Activated CD4-positive, alpha-beta memory T cell treated with anti-CD3 and anti-CD28 coated beads for 36 hours (primary cell): ENCODE results near the gene WNT3. TPM values are rescaled to one million over a fixed set of nuclear protein-coding genes. Genes with fewer than 3 reads are reported as not detected.
"Not testable (repeated sequence)": the region's sequence is repeated elsewhere in the genome, so short reads cannot be mapped to it uniquely, and the experiment has no call there.

Experiments used
- CTCF ChIA-PET: fragments of 350-600 bp; sonication (Branson Sonifier 250); formaldehyde crosslinking; loops from one replicate; lab custom pipeline; 2021; ENCODE audit warnings: antibody characterized with exemption, inconsistent platforms; lab: Charles Lee
- POLR2A ChIA-PET: fragments of 350-600 bp; sonication (Branson Sonifier 250); formaldehyde crosslinking; loops from one replicate; lab custom pipeline; 2021; ENCODE audit warnings: antibody characterized with exemption; lab: Charles Lee
- DNase-seq: peaks from one replicate; pipeline ENCODE4 v3.0.0-alpha.2; 2020
- H3K27ac Mint-ChIP-seq: one replicate; pipeline ENCODE4 v1.8.0; 2021; ENCODE audit warnings: mixed read lengths
- H3K27me3 Mint-ChIP-seq: one replicate; pipeline ENCODE4 v1.8.0; 2021; ENCODE audit warnings: mixed read lengths
- H3K36me3 Mint-ChIP-seq: one replicate; pipeline ENCODE4 v1.8.0; 2021; ENCODE audit warnings: mixed read lengths
- H3K4me1 Mint-ChIP-seq: one replicate; pipeline ENCODE4 v1.8.0; 2021; ENCODE audit warnings: low read depth, mixed read lengths
- H3K4me3 Mint-ChIP-seq: one replicate; pipeline ENCODE4 v1.8.0; 2021; ENCODE audit warnings: mild to moderate bottlenecking, mixed read lengths
- H3K9me3 Mint-ChIP-seq: one replicate; pipeline ENCODE4 v1.8.0; 2021; ENCODE audit warnings: mixed read lengths
- intact Hi-C: fragments of 100-400 bp; cut with micrococcal nuclease; formaldehyde crosslinking; loops from one replicate; pipeline ENCODE4 v1.15.1; 2023
- total RNA-seq, 2 experiments: library from RNA; stranded (reverse); gene quantifications; one replicate each; pipeline ENCODE4 v1.2.3, GENCODE V29; 2021

The WNT3 gene
- total RNA-seq, 2 experiments from 2014 or later: 0.12 to 0.19 TPM

DNA sequence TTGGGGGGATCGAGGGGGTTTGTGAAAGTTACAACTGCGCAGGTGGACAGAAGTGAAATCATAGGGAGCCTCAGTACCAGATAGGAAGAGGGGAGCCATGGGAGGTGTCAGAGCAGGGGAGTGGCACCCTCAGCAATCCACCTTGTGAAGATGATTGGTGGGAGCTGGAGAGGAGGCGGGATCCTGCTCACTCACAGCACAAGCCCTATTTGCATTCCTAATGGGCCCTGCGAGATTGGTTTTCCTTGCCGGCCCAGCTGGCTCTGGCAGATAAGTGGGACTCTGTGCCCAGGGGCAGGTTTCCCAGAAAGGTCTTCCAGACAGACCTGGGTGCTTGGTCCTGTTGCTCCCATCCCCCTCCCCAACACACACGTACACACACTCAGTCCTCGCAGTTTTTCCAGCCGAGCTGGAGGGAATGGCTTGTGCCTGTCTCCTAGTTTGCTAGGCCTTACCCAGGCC lies 9.4 kb downstream of the WNT3 start:
- Mint-ChIP-seq H3K9me3 (no peaks in the 10 kb centered on the region), H3K4me1 (no peaks in the 10 kb centered on the region), H3K36me3 (no peaks in the 10 kb centered on the region), H3K27me3 (peaks cover 27% of the 10 kb centered on the region), H3K27ac (no peak overlapping the region), H3K4me3 (no peak overlapping the region)
- no peak for DNase-seq
- ChIA-PET CTCF (interaction anchor here (1.3 kb wide), 1 partner anchor 26 kb away, joined by 3 read pairs; no protein-coding TSS in a partner anchor), POLR2A (no interaction called here)
- intact Hi-C loops: no loop called here

DNA sequence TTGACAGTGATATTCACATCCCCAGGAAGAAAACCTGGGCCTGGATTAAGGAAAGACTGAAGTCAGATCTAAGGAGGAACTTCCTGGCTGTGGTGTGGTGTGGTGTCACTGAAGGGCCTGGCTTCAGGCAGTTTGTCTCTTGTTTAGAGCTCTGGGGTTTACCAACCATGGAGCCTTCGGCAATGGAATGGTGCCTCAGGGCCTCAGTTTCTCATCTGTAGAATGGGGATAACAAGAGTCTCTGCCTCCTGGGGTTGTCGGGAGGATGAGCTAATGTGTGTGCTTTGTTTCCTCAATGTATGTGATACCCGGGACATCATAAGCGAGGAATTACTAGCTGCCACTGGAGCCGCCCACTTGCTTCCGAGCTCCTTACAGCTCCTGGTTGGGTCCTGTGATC lies 12.7 kb downstream of the WNT3 start:
- ChIA-PET POLR2A (no interaction called here), CTCF (interaction anchor here (1.2 kb wide), 1 partner anchor 30 kb away, joined by 3 read pairs; no protein-coding TSS in a partner anchor)
- Mint-ChIP-seq H3K4me1 (no peaks in the 10 kb centered on the region), H3K9me3 (no peaks in the 10 kb centered on the region), H3K27ac (no peak overlapping the region), H3K27me3 (peaks cover 4% of the 10 kb centered on the region), H3K36me3 (no peaks in the 10 kb centered on the region), H3K4me3 (no peak overlapping the region)
- no peak for DNase-seq
- intact Hi-C loops: no loop called here

DNA sequence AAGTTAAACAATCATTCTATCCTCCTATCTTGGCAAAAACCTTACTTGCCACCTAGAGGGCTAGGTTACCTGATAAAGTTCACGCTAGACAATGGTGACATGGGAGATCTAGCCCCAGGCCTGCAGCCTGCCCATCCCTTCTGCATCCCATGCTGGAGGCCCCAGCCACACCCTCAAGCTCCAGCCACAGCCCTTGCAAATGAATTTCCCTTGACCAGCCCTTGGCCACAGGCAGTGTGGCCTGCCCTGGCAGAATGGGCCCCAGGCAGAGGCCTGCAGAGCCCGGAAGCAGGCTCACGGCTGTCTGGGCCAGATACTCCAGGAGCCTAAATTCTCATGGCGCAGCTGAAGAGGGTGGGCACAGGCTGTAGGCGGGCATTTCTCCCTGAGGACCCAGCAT lies 14.9 kb downstream of the WNT3 start:
- no peaks in the 10 kb centered on the region for H3K9me3 Mint-ChIP-seq
- intact Hi-C loops: no loop called here
- peaks cover 4% of the 10 kb centered on the region for H3K27me3 Mint-ChIP-seq
- ChIA-PET CTCF (no interaction called here), POLR2A (no interaction called here)
- H3K4me3 Mint-ChIP-seq: no peak overlapping the region
- H3K36me3 Mint-ChIP-seq: no peaks in the 10 kb centered on the region
- H3K4me1 Mint-ChIP-seq: no peaks in the 10 kb centered on the region
- H3K27ac Mint-ChIP-seq: no peak overlapping the region
- DNase-seq: no peak

DNA sequence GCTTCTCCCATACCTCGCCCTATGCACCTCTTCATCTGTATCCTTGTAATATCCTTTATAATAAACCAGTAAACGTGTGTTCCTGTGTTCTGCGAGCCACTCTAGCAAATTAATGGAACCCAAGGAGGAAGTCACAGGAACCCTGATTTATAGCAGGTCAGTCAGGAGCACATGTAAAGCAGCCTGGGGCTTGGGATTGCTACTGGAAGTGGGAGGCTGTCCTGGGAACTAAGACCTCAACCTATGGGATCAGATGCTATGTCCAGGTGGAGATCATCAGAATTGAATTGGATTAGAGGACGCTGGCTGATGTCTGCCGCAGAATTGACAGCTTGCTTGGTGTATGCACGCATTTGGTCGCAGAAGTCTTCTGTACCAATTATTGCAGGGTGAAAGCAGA lies 15.7 kb downstream of the WNT3 start:
- DNase-seq: no peak
- intact Hi-C loops: no loop called here
- Mint-ChIP-seq H3K9me3 (no peaks in the 10 kb centered on the region), H3K4me1 (no peaks in the 10 kb centered on the region), H3K27me3 (peaks cover 4% of the 10 kb centered on the region), H3K36me3 (no peaks in the 10 kb centered on the region), H3K27ac (no peak overlapping the region), H3K4me3 (no peak overlapping the region)
- CTCF ChIA-PET: interaction anchor here (1.6 kb wide), 1 partner anchor 33 kb away, joined by 3 read pairs; no protein-coding TSS in a partner anchor
- POLR2A ChIA-PET: no interaction called here

DNA sequence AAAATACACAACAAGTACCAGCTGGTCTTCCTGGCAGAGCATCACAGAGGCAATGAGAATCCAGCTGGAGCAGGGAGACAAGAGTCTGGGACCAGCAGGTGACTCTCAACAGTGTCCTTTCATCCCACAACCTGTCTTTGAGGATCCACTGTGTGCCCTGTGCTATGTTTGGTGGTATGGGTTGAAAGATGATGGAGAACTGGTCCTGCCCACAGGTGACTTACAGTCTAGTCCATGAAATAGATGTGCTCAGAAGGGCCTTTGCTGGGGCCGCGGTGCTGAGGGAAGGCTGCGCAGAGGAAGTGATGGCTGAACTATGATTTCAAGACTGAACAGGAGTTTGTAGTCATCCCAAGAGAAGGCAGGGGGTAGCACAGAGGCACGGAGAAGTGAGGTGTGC lies 17.9 kb downstream of the WNT3 start:
- intact Hi-C loops: no loop called here
- H3K9me3 Mint-ChIP-seq: no peaks in the 10 kb centered on the region
- peaks cover 10% of the 10 kb centered on the region for H3K27me3 Mint-ChIP-seq
- H3K4me1 Mint-ChIP-seq: no peaks in the 10 kb centered on the region
- POLR2A ChIA-PET: no interaction called here
- H3K36me3 Mint-ChIP-seq: no peaks in the 10 kb centered on the region
- no peak for DNase-seq
- H3K4me3 Mint-ChIP-seq: no peak overlapping the region
- H3K27ac Mint-ChIP-seq: no peak overlapping the region
- CTCF ChIA-PET: no interaction called here

DNA sequence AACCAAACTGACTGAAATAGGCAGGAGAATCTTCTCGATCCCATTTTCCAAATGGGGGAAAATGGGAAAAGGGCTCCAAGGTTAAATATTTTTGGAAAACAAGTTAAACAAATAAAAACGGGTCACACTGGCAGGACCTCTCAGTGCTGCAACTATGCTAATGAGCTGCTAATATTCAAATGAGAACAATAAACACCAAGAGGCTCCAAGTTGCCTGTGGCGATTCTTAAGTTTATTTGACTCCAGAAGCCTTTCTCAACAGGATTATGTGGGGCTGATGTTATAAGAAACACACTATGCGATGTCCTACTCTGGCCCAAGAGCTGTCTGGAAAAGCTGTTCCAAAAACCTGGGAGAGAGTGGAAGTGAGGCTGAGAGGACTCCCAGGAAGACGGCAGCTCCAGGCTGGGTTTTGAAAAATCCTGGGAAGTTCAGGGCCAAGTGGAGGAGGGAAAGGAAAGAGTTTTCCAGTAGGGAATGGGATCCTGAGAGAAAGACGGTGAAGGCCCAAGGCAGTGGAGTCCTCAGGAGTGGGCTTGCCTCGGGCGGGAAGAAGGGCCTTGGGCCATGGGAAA lies 21.4 kb downstream of the WNT3 start:
- H3K27me3 Mint-ChIP-seq: peaks cover 11% of the 10 kb centered on the region
- POLR2A ChIA-PET: no interaction called here
- H3K36me3 Mint-ChIP-seq: no peaks in the 10 kb centered on the region
- H3K9me3 Mint-ChIP-seq: no peaks in the 10 kb centered on the region
- H3K27ac Mint-ChIP-seq: no peak overlapping the region
- intact Hi-C loops: no loop called here
- H3K4me1 Mint-ChIP-seq: no peaks in the 10 kb centered on the region
- DNase-seq: no peak
- CTCF ChIA-PET: interaction anchor here (0.5 to 1.5 kb wide), 2 partner anchors 44 to 144 kb away, joined by 3 read pairs; no protein-coding TSS in a partner anchor
- no peak overlapping the region for H3K4me3 Mint-ChIP-seq

DNA sequence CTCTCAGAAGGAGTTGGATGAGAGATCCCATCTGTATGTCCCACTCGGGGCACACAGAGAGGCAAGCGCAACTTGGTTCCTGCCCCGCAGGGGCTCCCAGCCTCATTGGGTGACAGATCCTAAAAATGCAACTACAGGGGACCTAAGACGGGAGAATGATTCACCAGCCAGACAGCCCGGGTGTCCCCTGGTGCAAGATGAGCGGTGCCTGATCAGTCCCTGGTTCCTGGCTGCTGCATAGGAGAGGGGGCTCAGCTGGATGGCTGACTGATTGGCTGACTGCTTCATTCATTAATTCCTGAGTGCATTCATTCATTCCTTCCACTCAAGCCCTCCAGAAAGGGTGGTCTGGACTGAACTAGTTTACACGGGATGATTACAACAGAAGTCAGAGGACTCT lies 22.0 kb downstream of the WNT3 start:
- Mint-ChIP-seq H3K4me3 (no peak overlapping the region), H3K27ac (no peak overlapping the region), H3K36me3 (no peaks in the 10 kb centered on the region), H3K9me3 (no peaks in the 10 kb centered on the region), H3K4me1 (no peaks in the 10 kb centered on the region), H3K27me3 (peaks cover 12% of the 10 kb centered on the region)
- ChIA-PET POLR2A (no interaction called here), CTCF (interaction anchor here (0.6 kb wide), 1 partner anchor 31 kb away, joined by 4 read pairs; no protein-coding TSS in a partner anchor)
- intact Hi-C loops: no loop called here
- DNase-seq: no peak

DNA sequence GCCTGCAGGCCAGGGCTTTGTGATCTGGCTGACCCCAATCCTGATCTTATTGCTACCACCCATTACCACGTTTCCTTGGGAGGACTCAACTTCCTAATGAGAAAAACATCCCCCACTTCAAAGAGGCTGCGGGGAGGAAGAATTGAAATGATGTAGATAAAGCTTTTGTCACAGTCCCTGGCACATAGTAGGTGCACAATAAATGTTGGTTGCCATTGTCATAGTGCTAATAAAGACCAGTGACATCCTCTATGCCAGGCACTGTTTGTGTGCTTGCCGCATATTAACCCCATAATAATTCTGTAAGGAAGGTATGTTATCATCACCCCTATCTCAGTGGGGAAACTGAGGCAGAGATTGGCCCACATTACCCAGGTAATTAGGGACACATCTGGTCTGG lies 22.4 kb downstream of the WNT3 start:
- peaks cover 14% of the 10 kb centered on the region for H3K27me3 Mint-ChIP-seq
- CTCF ChIA-PET: interaction anchor here (0.6 kb wide), 1 partner anchor 31 kb away, joined by 4 read pairs; no protein-coding TSS in a partner anchor
- no peaks in the 10 kb centered on the region for H3K9me3 Mint-ChIP-seq
- no peak for DNase-seq
- no peaks in the 10 kb centered on the region for H3K36me3 Mint-ChIP-seq
- no peaks in the 10 kb centered on the region for H3K4me1 Mint-ChIP-seq
- intact Hi-C loops: no loop called here
- POLR2A ChIA-PET: no interaction called here
- no peak overlapping the region for H3K27ac Mint-ChIP-seq
- no peak overlapping the region for H3K4me3 Mint-ChIP-seq

DNA sequence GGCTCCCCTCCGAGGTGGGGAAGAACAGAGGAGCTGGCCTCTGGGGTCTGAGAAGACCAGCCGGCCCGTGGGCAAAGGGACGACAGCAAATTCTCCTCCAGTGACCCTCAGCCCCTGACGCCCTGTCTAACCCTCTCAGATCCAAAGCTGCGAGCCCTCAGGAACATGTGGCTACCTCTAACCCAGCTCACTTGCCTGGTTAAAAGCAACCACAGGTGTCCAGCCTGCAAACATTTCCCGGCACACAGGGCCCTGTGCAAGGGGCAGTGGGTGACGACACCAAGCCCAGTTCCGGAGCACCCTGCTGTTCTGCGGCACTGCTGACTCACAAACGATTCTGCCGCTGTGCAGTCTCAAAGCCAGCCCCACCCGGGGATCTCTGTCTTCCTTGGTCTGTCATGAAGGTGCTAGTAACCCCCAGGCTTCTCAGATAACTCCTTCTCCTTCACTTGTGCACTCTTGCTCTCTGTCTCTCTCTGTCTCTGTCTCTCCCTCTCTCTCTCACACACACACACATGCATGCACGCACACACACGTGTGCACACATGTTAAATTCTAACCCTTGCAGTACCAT lies 23.0 kb downstream of the WNT3 start:
- no peak for DNase-seq
- Mint-ChIP-seq H3K4me3 (no peak overlapping the region), H3K27ac (no peak overlapping the region), H3K4me1 (no peaks in the 10 kb centered on the region), H3K9me3 (no peaks in the 10 kb centered on the region), H3K36me3 (no peaks in the 10 kb centered on the region), H3K27me3 (peaks cover 17% of the 10 kb centered on the region)
- ChIA-PET POLR2A (no interaction called here), CTCF (interaction anchor here (0.6 kb wide), 1 partner anchor 30 kb away, joined by 4 read pairs; no protein-coding TSS in a partner anchor)
- intact Hi-C loops: no loop called here

DNA sequence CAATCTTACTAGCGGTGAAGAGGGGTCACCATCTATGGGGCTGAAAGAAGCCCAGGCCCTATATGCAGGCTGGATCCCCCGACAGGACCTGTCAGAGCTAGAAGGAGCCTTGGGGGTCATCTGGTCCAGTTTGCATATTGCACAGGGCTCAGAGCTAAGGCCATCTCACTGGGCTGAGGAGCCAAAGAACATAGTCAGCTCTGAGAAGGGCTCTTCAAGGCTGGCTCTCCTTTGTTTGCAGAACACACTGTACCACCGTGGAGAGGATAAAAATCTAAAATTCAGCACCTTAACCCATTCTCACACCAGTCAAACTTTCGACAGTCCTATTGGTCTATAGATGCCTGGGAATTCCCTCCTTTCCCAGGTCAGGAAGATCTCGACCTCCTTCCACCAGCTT lies 24.2 kb downstream of the WNT3 start:
- Mint-ChIP-seq H3K36me3 (no peaks in the 10 kb centered on the region), H3K27ac (no peak overlapping the region), H3K9me3 (peaks cover 1% of the 10 kb centered on the region), H3K4me1 (no peaks in the 10 kb centered on the region), H3K4me3 (no peak overlapping the region), H3K27me3 (peaks cover 21% of the 10 kb centered on the region)
- CTCF ChIA-PET: no interaction called here
- intact Hi-C loops: no loop called here
- POLR2A ChIA-PET: no interaction called here
- no peak for DNase-seq

DNA sequence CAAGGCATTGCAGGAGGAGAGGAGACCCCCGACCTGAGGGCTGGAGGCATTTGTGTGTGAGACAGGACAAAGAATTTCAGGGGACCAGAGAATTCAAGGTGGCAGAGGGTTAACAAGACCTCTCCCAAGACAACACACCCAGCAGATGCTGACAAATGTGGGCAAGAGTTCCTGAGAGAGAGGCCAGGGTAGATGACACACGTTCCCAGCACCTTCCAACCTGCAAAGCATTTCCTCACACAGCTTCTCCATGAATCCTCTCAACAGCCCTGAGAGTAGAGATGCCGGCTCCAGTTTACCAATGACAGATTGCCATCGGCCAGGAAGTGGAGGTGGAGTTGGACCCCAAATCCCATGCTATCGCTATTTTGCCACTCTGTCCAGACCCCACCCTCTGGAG lies 25.0 kb downstream of the WNT3 start:
- H3K4me3 Mint-ChIP-seq: no peak overlapping the region
- ChIA-PET CTCF (no interaction called here), POLR2A (no interaction called here)
- H3K36me3 Mint-ChIP-seq: no peaks in the 10 kb centered on the region
- intact Hi-C loops: no loop called here
- peaks cover 4% of the 10 kb centered on the region for H3K9me3 Mint-ChIP-seq
- H3K27ac Mint-ChIP-seq: no peak overlapping the region
- no peak for DNase-seq
- H3K4me1 Mint-ChIP-seq: no peaks in the 10 kb centered on the region
- peaks cover 21% of the 10 kb centered on the region for H3K27me3 Mint-ChIP-seq

DNA sequence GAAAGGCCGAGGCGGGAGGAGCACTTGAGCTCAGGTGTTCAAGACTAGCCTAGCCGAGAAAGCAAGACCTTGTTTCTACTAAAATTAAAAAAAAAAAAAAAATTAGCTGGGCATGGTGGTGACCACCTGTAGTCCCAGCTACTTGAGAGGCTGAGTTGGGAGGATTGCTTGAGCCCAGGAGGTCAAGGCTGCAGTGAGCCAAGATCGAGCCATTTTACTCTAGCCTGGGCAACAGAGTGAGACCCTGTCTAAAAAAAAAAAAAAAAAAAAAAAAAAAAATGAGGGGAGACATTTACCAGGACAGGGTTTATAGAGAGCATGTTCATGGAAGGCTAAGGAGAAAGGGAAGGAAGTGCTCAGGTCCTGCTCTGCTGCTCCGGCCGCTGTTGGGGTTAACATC lies 25.5 kb downstream of the WNT3 start:
- H3K27me3 Mint-ChIP-seq: peaks cover 23% of the 10 kb centered on the region
- POLR2A ChIA-PET, H3K4me1 Mint-ChIP-seq, H3K27ac Mint-ChIP-seq, H3K4me3 Mint-ChIP-seq, H3K36me3 Mint-ChIP-seq, intact Hi-C loops, DNase-seq, H3K9me3 Mint-ChIP-seq, CTCF ChIA-PET: not testable (repeated sequence)

DNA sequence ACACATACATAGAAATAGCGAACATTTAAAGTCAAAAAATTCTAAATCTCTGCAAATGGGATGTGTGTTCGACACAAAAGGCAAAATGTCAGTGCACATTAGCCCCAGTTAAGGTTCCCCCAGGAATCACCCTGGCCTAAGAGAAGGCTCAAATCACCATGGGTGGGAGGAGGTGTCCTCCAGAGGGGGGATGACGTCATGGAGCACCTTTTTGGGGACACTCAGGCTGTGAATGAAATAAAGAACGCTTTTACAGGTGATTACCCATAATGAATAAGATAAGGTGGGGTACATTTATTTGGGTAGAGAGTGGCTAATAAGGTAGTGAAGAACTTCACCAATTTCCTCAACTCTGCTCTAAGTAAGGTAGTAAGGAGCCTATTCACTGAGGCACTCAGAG lies 26.4 kb downstream of the WNT3 start:
- intact Hi-C loops: no loop called here
- H3K4me3 Mint-ChIP-seq: no peak overlapping the region
- peaks cover 4% of the 10 kb centered on the region for H3K9me3 Mint-ChIP-seq
- POLR2A ChIA-PET: no interaction called here
- H3K27me3 Mint-ChIP-seq: peaks cover 21% of the 10 kb centered on the region
- CTCF ChIA-PET: no interaction called here
- no peak overlapping the region for H3K27ac Mint-ChIP-seq
- no peaks in the 10 kb centered on the region for H3K36me3 Mint-ChIP-seq
- no peaks in the 10 kb centered on the region for H3K4me1 Mint-ChIP-seq
- DNase-seq: no peak
